Measurements from ENCODE around the gene PTOV1.

GRCh38 chr19:49907745-49908446 is 56.9 kb downstream of the PTOV1 start:
- no peak for TF ChIP-seq ZNF747 (tag by site-specific recombination; IDR thresholded peaks at IDR 0.05)
- TF ChIP-seq ZNF132 (tag by site-specific recombination; IDR thresholded peaks at IDR 0.05; ENCODE audit: borderline replicate concordance), result no peak
- no peak for TF ChIP-seq ZNF785 (tag by site-specific recombination; IDR thresholded peaks at IDR 0.05)
- no peak for TF ChIP-seq ELK4 (IDR thresholded peaks at IDR 0.05; ENCODE audit: borderline replicate concordance, low read depth, low read length)
- TF ChIP-seq BCL11A (tag by site-specific recombination; IDR thresholded peaks at IDR 0.05; ENCODE audit: low read depth), result no peak
- no peak for TF ChIP-seq CTCF (tag by site-specific recombination; IDR thresholded peaks at IDR 0.05)
- no peak for TF ChIP-seq ZNF24 (tag by site-specific recombination; IDR thresholded peaks at IDR 0.05)
- TF ChIP-seq ATF2 (tag by site-specific recombination; IDR thresholded peaks at IDR 0.05; ENCODE audit: low read depth), result no peak

All from HEK293 (cell line).